ENCODE results near the gene FKBP1B. TPM values are rescaled to one million over a fixed set of nuclear protein-coding genes. Genes with fewer than 3 reads are reported as not detected.

FKBP1B gene
- total RNA-seq, 4 donors from 2014 or later = 3.6 to 8.7 (median 7.3) TPM

GRCh38 chr2:24046930-24047702 lies 2.4 kb upstream of the FKBP1B start, which contains the start of gene WDCP:
WDCP (minus strand) TSS chr2:24047391; CDS start chr2:24039494, 7,897 bp downstream.
- no peak for TF ChIP-seq CTCF (IDR thresholded peaks at IDR 0.05; ENCODE audit: low read depth)

- TF ChIP-seq CTCF (IDR thresholded peaks at IDR 0.05; ENCODE audit: low read depth) = no peak
Observed at GRCh38 chr2:24047703-24048033, 1.9 kb upstream of the FKBP1B start.

GRCh38 chr2:24048769-24049484 lies 614 bp upstream of the FKBP1B start:
- no peak for TF ChIP-seq CTCF (IDR thresholded peaks at IDR 0.05; ENCODE audit: low read depth)

- no peak for TF ChIP-seq CTCF (IDR thresholded peaks at IDR 0.05; ENCODE audit: low read depth)
Observed at GRCh38 chr2:24050041-24050979, 769 bp downstream of the FKBP1B start.

GRCh38 chr2:24051833-24052232 lies 2.3 kb downstream of the FKBP1B start:
- TF ChIP-seq CTCF (IDR thresholded peaks at IDR 0.05; ENCODE audit: low read depth) = no peak

GRCh38 chr2:24052951-24053350 lies 3.4 kb downstream of the FKBP1B start:
- no peak for TF ChIP-seq CTCF (IDR thresholded peaks at IDR 0.05; ENCODE audit: low read depth)
